Fibroblast of peridontal ligament (primary cell): ENCODE measurements around the gene SLC5A6.
"Not testable (repeated sequence)": the region's sequence is repeated elsewhere in the genome, so short reads cannot be mapped to it uniquely, and the experiment has no call there.

Experiments used
- DNase-seq: peaks from one replicate; pipeline ENCODE4 v3.0.0-alpha.2; 2010; ENCODE audit errors: extremely low read depth

The SLC5A6 gene

DNA sequence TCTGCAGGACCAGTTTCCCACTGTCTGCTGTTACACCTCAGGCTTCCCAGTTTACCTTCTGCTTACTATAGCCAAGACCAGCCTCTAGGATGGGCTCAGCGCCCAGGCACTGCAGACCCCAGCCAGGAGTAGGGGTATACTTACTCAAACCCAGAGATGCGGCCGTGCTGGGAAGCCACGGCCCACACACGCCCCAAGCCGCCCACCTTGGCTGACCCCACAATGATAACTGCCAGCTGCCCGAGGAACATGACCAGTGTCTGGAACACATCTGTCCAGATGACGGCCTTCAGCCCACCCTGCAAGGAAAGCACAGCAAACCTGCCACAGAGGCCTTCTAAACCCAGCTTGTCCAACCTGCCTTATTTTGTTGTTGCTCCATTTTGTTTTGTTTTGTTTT, 6.9 kb downstream of the SLC5A6 start:
- DNase-seq: no peak

DNA sequence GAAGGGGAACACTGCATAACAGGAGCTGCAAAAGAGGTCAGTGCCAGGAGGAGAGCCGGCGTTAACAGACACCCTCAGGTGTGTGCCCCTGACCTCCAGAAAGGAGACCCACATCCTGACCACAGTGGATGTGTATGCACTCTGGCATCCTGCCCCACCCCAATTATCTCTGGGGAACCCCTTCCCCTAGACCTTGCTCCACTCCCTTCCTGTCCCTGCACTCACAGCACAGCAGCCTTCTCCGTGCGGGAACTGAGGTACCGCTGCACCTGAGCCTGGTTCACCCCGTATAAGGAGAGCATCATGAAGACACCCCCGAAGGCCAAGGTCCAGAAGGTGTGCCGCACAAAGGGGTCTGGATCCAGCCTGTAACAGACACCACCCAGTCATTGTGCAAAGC, 7.5 kb downstream of the SLC5A6 start:
- no peak for DNase-seq

DNA sequence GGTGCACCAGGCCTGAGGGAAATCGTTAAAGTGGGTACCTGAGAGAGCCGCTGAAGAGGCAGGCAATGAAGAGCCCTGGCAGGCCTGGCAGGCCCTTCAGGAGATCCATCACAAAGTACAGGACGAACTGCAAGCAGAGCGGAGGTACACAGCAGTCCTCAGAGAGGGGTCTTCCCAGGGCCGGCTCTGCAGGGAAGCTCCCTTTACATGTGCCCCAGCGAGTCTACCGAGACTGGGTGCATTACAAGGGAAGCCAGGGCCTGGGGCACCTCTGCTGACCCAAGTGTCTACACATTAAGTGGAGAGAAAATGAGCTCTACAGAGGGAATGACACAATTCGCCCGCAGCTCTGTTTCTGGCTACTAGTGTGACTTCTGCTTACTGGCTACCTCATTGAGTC, 8.3 kb downstream of the SLC5A6 start:
- no peak for DNase-seq

DNA sequence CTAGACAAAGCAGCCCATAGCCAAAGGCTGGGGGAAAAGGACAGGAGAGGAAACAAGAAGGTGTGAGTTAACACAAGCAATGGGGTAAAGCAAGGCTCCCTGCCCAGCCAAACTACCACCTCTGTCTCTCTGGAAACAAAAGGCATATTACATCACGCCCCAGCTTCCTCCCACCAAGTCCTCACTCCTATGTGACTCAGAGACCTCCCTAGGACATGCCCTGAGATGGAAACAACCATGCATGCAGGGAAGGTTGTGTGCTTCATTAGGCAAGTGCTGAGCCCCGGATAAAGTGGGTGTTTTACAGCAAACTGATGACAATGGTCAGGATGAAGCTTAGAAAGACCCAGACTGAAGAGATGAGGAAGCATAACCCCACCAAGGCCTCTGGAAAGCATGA, 9.2 kb downstream of the SLC5A6 start:
- DNase-seq: no peak

DNA sequence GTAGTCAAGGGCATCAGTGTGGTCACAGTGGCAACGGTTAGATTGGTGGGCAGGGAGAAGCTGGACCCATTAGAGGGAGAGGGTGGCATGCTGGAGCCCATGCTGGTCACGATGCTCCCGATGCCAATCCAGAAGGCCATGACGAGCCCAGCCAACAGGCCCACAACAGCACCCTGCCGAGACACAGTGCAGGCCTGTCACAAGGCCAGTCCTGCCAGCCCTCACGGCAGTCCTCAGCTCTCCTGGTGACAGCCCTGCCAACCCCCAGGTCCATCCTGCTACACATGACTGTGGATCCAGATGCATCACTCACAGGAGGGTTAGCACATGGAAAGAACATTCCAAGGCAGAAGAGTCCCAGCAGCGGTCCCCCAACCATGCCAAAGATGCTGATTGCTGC, 10.4 kb downstream of the SLC5A6 start:
- DNase-seq: no peak

DNA sequence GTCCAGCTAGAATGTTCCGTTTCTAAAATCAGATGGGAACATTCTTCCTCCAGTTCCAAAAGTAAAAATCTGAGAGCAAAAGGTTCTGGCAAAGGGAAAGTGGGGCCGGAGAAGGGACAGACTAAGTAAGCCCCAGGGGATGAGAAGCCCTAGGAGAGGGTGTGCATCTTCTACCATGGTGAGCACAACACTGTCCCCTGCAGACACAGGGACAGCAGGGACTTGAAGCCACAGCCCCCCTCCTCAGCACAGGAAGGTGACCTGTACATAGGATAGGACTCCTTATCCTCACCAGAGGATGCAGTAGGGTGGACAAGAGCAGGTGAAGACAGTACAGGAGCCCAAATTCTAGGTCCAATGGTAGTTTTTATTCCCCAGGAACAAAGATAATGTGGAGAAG, 12.8 kb downstream of the SLC5A6 start:
- no peak for DNase-seq

DNA sequence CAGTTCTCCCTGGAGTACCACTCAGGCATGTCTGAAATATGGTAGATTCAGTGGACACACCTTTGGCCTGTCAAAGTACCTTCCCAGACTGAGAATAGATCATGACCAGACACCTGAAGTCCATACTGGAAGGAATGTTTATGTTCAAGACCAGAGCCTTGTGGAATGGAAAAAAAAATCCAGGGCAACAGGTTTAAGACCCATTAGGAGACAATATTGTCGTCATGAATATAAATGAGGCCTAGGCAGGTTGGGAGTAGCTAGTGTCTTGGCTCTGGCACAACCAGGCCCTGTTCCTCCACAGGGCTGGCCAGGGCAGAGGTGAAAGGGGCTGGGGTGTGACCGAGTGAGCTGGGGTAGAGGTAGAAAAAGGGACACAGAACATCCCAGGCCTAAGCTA, 13.4 kb downstream of the SLC5A6 start:
- no peak for DNase-seq

DNA sequence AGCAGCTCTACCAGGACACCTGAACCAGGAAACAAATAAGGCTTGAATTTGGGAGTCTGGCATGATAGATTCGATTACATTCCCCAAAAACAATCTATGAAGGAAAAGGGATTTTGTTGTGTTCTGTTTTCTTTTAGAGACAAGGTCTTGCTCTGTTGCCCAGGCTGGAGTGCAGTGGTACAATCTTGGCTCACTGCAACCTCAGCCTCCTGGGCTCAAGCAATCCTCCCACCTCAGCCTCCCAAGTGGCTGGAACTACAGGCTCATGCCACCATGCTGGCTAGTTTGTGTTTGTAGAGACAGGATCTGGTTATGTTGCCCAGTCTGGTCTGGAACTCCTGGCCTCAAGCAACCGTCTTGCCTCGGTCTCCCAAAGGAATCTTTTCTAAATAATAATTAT, 14.0 kb downstream of the SLC5A6 start:
- not testable (repeated sequence) for DNase-seq

DNA sequence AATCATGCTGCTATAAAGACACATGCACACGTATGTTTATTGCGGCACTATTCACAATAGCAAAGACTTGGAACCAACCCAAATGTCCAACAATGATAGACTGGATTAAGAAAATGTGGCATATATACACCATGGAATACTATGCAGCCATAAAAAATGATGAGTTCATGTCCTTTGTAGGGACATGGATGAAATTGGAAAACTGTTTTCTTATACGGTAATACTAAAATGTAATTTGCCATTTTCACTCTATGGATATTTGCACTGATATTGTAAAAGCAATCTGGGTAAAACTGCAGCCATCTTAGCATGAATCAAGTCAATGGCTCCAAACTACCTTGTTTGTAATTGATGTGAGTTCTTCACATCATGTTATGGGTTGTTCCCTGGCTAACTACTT, 16.3 kb downstream of the SLC5A6 start:
- not testable (repeated sequence) for DNase-seq

DNA sequence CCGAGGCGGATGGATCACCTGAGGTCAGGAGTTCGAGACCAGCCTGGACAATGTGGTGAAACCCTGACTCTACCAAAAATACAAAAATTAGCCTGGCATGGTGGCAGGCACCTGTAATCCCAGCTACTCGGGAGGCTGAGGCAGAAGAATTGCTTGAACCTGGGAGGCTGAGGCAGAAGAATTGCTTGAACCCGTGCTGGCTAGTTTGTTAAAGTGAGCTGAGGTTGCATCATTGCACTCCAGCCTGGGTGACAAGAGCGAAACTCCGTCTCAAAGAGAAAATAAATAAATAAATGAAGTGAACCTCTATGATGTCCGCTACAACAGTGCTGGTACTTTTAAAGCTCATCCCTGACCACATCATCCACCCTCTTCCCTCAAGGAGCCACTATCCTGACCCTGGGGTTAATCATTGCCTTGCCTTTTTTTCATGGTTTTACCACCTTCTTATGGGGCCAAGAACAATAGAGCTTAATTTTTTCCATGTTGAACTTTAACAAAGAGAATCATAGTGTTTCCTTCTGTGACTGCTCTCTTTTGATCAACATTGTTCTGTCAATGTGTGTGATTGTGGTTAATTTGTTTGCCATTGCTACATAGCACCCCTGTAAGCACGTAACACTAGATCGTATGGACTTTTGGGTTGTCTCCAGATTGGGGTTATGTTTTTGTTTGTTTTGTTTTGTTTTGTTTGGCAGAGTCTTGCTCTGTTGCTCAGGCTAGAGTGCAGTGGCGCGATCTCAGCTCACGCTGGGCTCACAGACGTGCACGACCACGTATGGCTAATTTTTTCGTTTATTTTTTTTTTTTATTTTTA, 17.3 kb downstream of the SLC5A6 start:
- peak; percentile 52 for DNase-seq

DNA sequence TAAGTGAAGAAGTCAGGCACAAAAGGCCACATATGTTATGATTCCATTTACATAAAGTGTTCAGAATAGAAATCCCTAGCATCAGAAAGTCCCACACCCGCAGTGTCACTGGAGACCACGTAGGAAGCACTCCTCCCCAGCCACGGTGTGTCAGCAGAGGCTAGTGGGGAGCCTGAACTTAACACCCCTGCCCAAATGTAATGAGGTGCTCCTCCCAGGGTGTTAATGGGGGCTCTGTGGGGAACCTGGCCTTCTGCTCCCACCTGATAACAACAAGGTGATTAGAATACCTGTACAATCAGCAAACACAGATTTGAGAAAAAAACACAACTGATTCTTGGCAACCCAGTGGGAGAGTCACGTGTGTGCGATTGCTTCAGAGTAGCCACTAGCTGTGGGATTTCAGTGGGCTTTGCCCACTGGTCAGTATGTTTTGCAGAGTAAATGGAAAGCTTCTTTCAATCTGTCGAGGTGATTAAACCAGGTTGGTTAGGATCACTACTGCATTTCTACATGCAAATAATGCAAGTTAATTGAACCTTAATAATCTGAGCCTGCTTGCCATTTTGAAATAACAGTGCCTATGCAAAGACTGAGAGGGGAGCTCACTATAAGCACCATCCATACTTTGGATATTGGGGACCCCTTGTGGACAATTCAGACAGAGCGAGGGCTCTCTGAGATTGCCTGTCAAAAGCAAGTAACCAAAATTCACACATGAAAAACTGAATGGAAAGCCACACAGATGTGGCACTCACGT, 20.8 kb downstream of the SLC5A6 start:
- DNase-seq: peak; percentile 82

DNA sequence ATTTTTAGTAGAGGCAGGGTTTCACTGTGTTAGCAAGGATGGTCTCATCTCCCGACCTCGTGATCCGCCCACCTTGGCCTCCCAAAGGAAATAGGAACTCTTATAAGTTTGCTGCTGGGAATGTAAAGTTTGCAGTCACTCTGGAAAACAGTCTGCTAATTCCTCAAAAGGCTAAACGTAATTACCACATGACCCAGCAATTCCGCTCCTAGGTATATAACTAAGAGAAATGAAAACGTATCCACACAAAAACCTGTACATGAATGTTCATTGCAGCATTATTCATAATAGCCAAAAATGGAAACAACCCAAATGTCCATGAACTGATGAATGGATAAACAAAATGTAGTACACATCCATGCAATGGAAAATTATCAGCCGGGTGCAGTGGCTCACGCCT, 22.1 kb downstream of the SLC5A6 start:
- DNase-seq: no peak

DNA sequence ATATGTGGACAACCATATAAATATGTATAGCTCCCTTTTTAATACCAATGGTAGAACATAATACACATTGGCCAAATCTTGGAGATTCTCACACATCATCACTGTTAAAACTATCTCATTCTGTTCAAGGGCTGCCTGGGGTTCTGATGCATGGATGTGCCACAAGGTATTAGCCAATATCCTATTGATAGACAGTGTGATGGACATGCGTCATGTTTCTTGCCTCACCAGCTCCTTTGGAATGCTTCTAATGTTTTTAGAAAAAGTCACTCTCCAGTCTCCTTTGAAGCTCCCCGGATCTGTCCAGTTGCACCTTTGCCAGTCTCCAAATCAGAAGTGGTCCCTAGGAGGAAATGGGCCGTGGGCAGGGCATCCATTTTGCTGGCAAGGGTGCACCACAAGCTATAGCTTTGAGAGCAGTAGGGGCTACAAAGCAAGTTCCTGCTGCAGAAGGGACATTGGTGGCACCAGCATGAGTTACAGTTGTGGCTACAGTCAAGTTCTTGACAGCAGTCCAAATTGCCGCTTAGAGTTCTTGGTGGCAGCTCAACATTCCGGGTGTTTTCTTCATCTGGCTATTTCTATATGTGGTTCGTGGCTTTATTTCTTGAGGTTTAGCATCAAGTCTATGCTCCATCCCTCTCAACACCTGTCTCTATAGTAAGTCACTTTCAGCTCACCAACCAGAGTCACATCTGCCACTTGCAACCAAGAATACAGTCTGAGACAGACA, 25.3 kb downstream of the SLC5A6 start:
- no peak for DNase-seq

DNA sequence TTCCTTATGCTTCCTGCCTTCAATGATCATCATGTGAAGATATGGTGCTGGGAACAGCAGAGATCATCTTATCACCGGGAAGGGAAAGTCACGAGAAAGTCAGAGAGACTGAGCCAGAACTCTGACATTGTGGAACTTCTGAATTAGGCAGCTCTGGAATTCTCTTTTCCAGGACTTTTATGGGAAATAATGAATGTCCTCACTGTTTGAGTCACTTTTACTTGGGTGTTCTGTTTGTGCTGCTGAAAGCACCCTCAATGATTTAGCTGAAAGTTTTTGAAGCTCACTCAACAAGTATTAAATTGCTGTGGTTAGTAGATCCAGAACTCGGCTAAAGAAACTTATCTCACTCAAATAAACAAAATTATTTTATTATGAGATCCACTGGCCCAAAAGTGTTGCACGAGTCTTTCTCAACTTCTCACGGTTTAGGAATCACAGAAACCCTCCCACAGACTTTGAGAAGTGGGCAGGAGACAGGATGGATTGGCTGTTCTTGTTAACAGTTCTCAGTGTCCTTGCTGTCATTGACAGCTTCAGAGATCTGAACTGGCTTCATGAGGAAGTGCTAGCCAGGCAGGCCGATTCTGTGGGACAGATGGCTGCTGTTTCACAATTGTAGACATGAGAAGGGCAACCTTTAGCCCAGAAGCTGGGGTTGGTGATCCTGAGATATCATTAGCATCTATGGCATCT, 26.6 kb downstream of the SLC5A6 start:
- DNase-seq: peak; percentile 88

DNA sequence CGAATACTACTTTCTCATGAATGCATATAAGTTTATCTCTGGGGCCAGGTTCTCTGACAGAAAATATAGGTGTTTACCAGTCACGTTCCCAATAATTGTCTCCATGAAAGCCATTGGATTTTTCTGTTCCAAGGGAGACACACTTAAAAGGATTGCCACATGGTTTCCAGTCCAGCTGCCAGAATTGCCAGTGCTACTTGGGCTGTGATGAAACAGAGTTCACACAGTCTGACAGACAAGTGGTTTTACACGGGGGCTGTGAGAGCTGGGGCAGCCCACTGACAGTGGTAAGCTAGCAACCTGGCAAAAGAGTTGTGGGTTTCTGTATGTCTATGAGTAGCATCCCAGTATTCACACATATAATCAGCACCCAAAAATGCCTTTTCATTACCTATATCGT, 28.0 kb downstream of the SLC5A6 start:
- peak; percentile 53 for DNase-seq

DNA sequence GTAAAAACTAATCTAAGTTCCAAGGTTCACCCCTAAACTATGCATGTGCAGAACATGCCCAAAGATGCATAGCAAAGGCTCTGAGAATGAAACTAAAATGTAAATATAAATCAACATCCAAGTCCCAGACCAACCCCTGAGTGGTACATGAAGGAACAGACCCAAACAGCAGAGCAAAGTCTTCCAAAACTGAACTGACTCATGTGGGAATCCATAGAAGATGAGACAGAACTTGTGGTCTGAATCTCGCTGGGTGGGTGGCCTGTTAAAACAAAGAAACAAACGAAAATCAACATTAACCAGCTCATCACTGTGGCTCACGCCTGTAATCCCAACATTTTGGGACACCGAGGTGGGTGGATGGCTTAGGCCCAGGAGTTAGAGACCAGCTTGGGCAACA, 29.7 kb downstream of the SLC5A6 start:
- DNase-seq: peak; percentile 80

DNA sequence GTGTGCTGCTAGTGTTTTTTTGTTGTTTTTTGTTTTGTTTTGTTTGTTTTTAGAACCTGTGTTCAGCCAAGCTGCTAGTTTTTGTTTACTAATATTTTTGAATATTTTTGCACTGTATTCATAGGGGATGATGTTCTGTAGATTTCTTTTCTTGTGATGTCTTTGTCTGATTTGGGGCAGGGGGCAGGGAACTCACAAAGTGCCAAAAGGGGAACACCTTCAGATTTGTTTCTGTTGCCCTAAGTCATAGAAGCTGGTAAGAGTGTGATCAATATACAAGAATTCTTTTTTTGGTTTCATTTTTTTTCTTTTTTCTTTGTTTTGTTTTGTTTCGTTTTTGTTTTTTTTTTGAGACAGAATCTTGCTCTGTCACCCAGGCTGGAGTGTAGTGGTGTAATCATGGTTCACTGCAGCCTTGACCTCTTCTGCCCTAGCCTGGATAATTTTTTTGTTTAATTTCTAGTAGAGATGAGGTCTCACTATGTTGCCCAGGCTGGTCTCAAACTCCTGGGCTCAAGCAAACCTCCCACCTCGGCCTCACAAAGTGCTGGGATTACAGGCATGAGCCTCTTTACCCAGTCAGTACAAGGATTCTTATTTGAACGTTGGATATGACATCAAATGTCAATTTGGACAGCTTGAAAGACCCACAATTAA, 32.6 kb downstream of the SLC5A6 start:
- DNase-seq: no peak

DNA sequence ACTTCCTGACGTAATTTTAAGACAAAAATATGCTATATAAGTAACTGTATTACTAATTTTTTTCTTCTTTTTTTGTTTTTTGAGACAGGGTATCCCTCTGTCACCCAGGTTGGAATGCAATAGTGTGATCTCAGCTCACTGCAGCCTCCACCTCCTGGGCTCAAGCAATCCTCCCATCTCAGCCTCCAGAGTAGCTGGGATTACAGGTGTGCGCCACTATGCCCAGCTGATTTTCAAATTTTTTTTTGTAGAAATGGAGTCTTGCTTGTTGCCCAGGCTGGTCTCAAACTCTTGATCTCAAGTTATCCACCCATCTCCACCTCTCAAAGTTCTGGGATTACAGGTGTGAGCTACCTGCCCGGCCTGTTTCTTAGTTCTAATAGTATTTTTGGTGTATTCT, 33.6 kb downstream of the SLC5A6 start:
- no peak for DNase-seq

DNA sequence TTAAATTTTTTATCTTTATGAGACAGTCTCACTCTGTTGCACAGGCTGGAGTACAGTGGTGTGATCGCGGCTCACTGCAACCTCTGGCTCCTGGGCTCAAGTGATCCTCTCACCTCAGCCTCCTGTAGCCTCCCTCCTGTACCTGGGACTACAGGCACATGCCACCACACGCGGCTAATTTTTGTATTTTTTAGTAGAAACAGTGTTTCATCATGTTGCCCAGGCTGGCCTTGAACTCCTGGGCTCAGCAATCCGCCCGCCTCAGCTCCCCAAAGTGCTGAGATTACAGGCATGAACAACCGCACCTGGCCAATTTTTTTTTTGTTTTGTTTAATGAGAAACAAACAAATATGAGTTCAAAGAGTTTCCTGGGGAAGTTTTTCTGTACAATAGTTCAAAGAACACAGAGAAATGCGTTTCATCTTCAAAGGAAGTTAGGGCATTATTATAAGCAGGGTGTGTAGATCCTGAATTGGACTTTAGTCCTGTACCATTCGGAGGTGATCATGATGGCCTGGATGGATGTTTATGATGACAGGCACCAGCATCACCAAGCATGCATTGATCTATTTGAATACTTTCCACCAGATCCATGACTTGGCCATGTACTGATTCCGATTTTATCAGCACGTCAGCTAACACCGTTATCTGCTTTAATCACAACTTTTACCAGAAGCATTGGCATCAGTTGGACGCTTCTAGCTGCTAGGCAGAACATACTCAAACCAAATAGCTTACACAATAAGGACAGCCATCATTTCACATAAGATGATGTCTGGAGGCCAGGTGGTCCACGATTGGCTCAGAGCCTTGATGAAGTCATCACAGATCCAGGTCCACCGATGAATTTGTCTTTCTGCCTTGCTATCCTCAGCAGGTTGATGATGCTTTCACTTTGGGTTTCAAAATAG, 34.4 kb downstream of the SLC5A6 start:
- DNase-seq: no peak

DNA sequence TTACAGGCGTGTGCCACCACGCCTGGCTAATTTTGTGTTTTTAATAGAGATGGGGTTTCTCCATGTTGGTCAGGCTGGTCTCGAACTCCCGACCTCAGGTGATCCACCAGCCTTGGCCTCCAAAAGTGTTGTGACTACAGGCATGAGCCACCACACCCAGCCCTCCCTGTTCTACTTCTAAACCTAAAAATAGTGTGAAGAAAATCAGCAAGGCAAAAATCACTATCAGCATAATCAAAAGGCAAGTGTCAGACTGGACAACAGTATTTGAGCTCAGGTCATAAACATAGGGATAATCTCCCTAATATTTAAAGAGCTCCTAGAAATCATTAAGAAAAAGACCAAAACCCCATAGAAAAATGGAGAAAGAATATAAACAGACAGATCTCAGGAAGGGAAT, 36.3 kb downstream of the SLC5A6 start:
- DNase-seq: not testable (repeated sequence)
